ENCODE results near the gene MTMR12. TPM values are rescaled to one million over a fixed set of nuclear protein-coding genes. Genes with fewer than 3 reads are reported as not detected.

MTMR12 gene
- total and polyA plus RNA-seq, 2 experiments from 2014 or later, result 18.3 to 51.6 TPM

- TF ChIP-seq REST (IDR thresholded peaks at IDR 0.05; ENCODE audit: unreplicated experiment), result no peak
- TF ChIP-seq ZNF331 (CRISPR knock-in tag; IDR thresholded peaks at IDR 0.05; ENCODE audit: low read depth), result no peak
Measured at GRCh38 chr5:32190095-32190494, 122.6 kb downstream of the MTMR12 start (continued).

- DNase-seq (ENCODE audit: low spot score) (no peak), ATAC-seq (no peak)
- Histone ChIP-seq H2AFZ (no peak overlapping the region), H3K9me2 (ENCODE audit: insufficient read depth) (no peaks in the 10 kb centered on the region), H4K20me1 (replicated peaks; ENCODE audit: insufficient read depth) (no peaks in the 10 kb centered on the region), H3K79me2 (replicated peaks; ENCODE audit: insufficient read depth) (no peaks in the 10 kb centered on the region), H3F3A (replicated peaks; ENCODE audit: low read depth) (no peaks in the 10 kb centered on the region), H3K4me3 (no peak overlapping the region), H3K4me1 (ENCODE audit: insufficient read depth) (no peaks in the 10 kb centered on the region), H3K4me2 (no peak overlapping the region), H3K36me3 (ENCODE audit: insufficient read depth) (no peaks in the 10 kb centered on the region), H3K27me3 (ENCODE audit: insufficient read depth) (no peaks in the 10 kb centered on the region), H3K27ac (ENCODE audit: low read depth) (no peak overlapping the region)
- Mint-ChIP-seq H3K4me1 (no peaks in the 10 kb centered on the region; the same call in 2 of the 3 replicates), H3K27ac (no peak overlapping the region), H3K36me3 (ENCODE audit: low read depth) (no peaks in the 10 kb centered on the region; the same call in 2 of the 3 replicates), H3K9me3 (peaks cover 14% of the 10 kb centered on the region; the same call in 1 of the 3 replicates), H3K4me3 (no peak overlapping the region), H3K27me3 (ENCODE audit: insufficient read depth, low read depth, poor library complexity) (peaks cover 5% of the 10 kb centered on the region)
- TF ChIP-seq CREB1 (CRISPR knock-in tag; IDR thresholded peaks at IDR 0.05; ENCODE audit: low read depth) (no peak), POLR2AphosphoS5 (IDR thresholded peaks at IDR 0.05; ENCODE audit: low read depth) (no peak), JUNB (IDR thresholded peaks at IDR 0.05; ENCODE audit: unreplicated experiment) (no peak), REST (IDR thresholded peaks at IDR 0.05; ENCODE audit: unreplicated experiment) (no peak), ETS1 (IDR thresholded peaks at IDR 0.05) (no peak), ZNF114 (CRISPR knock-in tag; IDR thresholded peaks at IDR 0.05) (no peak), EZH2 (IDR thresholded peaks at IDR 0.05; ENCODE audit: low read depth, unreplicated experiment) (no peak)
- TF ChIP-seq, protein P1, sequence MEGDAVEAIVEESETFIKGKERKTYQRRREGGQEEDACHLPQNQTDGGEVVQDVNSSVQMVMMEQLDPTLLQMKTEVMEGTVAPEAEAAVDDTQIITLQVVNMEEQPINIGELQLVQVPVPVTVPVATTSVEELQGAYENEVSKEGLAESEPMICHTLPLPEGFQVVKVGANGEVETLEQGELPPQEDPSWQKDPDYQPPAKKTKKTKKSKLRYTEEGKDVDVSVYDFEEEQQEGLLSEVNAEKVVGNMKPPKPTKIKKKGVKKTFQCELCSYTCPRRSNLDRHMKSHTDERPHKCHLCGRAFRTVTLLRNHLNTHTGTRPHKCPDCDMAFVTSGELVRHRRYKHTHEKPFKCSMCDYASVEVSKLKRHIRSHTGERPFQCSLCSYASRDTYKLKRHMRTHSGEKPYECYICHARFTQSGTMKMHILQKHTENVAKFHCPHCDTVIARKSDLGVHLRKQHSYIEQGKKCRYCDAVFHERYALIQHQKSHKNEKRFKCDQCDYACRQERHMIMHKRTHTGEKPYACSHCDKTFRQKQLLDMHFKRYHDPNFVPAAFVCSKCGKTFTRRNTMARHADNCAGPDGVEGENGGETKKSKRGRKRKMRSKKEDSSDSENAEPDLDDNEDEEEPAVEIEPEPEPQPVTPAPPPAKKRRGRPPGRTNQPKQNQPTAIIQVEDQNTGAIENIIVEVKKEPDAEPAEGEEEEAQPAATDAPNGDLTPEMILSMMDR (conservative IDR thresholded peaks at IDR 0.05; ENCODE audit: low read depth in 2 of 2), result no peak
Measured at GRCh38 chr5:32187675-32188074, 125.1 kb downstream of the MTMR12 start.

All from GM23338 (cell line).